GM19351 (cell line): ENCODE measurements around the gene TANK.
"Not testable (repeated sequence)": the region's sequence is repeated elsewhere in the genome, so short reads cannot be mapped to it uniquely, and the experiment has no call there.

Experiments
- ATAC-seq: cut with Tn5 transposase; IDR thresholded peaks from one replicate; pipeline ENCODE4 v1.9.1; 2021; ENCODE audit warnings: mild to moderate bottlenecking, moderate library complexity; ENCODE audit not compliant: unreplicated experiment

TANK gene

DNA sequence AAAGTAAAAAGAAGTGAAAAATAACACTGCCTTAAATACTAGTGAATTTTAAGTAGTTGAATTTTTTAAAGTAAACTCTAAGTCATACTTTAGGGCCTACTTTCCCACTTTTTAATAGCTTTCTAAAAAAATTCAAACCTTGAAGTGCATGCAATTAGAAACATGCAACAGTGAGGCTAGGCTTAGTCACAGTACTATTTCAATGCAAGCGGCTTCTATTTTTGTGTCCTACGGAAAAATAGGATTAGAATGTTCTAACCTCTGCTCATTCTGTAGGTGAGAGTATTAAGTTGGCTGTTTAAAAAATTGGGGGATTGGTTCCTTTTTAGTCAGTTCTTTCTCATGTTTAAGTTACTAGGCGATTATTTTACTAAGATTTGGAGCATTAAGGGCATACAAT, 108.9 kb downstream of the TANK start:
- ATAC-seq, result no peak

DNA sequence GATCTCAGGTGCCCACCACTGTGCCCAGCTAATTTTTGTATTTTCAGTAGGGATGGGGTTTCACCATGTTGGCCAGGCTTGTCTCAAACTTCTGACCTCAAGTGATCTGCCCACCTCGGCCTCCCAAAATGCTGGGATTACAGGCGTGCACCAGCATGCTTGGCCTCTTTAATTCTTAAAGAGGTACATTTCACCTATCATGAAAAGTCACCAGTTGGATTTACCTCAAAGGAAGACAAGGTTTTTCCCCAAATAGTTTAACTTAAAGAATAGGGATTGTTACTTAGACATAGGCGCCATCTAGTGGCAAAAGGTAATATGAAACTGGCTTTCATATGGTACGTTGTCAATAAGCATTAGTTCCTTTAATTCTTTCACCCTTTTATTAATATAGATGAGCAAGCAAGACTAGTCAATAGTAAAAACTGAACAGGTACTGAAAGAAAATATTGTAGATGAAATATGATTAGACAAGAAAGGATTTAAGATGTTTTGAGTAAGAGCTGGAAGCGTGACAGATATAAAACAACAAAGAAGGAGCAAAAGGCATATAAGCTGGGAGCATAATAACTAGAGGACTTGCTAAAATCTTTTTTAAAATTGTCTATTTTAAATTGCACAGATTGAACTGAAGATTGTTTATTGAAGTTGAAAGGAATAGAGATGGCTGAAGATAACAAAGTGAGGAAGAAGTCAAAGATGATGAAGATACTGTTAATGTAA, 113.0 kb downstream of the TANK start:
- ATAC-seq, result peak; percentile 86

DNA sequence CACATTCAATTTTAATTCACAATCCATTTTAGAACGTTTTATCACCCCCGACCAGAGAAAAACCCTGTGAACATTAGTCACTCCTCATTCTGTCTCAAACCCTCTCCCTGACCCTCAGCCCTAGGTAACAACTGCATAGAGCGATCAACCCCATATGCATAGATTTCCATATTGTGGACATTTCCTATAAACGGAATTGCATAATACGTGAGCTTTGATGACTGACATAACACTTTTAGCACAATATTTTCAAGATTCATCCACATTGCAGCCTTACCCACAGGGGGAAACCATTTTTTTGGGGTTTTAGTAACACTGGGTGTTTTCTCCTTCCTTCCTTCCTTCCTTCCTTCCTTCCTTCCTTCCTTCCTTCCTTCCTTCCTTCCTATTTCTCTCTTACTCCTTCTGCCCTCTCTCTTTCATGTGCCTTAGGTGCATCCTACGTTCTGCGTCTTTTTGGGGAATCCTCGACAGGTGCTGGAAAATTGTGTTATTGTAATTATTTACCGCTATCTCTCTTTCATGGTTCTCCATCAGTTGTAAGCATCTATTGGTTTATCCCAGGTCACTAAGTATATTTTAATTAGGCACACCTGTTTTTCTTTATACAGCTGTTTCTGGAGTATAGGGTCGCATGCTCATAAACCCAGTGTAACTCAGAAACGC, 118.5 kb downstream of the TANK start:
- ATAC-seq, result not testable (repeated sequence)

DNA sequence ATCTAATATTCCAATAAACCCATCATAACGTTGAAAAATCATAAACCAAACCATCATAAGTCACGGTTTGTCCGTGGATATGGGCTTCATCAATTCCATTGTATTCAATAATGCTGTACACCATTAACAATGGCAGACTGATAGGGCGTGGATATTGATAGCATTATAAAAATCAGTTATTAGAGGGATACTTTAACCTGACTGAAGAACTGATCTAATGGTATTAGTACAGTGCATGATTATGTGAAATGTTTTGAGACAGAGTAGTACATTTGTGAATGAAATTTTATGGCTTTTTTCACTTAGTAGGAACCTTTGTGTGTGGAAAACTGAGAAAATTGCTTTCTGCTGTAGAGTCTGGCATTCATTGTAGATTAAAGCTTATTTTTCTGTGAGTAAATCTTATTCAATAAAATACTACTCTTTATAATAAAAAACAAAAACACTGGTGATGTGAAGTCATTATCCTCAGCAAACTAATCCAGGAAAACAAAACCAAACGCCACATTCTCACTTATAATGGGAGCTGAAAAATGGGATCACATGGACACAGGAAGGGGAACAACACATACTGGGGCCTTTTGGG, 119.1 kb downstream of the TANK start:
- ATAC-seq, result not testable (repeated sequence)

DNA sequence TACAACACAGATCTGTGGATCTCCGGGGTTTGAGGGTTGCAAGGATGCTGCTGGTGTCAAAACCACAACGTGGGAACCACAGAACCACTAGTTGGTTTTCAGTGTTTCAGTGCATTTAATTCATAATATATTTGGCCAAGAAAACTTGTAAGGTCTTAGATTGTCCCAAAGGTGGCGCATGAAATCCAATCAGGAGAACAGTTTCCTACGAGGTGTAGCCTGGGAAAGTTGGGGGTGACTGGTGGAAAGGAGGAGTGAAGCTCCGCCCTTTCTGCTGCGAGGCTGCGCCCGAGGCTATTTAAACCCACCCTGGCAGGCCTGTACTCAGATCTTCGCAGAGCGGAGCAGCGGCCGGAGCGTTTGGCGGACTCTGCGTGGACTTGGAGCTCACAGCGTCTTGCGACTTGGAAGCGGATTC, 120.7 kb downstream of the TANK start:
- not testable (repeated sequence) for ATAC-seq

DNA sequence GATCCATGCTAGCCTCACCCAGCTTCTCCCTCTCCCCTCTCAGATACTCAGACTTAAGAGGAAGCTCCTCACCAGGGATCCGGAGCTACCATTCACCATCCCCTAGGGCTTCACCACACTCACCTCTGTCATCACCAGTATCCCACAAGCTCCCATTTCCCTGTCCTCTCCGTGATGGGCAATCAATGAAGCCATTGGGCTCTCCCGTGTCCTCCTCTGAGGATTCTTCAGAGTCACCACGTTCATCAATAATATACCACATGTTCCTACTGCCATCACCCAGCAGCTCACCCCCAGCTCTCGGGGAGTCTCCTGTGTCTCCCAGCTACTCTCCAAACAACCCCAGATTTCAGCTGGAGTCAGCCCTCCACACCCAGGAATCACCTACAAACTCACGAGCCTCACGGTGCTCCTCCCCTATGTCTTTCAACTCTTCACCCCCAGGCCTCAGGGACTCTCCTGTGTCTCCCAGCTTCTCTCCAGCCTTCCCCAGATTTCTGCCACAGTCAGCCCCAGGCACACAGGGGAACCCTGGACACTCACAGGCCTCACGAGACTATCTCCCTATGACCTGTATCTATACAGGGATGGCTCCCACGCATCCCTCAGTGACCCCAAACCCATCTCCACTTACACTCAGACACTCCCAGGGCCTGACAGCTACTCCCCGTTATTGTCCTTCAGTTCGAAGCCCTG, 121.5 kb downstream of the TANK start:
- not testable (repeated sequence) for ATAC-seq

DNA sequence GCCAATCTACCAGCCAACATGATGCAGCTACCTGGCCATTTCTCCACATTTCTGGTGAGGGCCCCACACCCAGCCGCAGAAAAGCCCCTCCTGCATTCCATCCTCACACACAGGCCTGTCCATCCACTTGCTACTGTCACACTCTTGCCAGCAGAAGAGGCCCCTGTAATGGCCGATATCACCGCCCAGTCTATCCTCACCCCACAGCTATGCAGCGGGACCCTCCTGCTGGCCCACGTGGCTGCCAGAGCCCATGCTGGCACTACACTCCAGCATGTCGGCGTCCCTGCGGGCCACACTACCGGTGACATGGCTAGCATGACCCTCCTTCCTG, 122.0 kb downstream of the TANK start:
- not testable (repeated sequence) for ATAC-seq

DNA sequence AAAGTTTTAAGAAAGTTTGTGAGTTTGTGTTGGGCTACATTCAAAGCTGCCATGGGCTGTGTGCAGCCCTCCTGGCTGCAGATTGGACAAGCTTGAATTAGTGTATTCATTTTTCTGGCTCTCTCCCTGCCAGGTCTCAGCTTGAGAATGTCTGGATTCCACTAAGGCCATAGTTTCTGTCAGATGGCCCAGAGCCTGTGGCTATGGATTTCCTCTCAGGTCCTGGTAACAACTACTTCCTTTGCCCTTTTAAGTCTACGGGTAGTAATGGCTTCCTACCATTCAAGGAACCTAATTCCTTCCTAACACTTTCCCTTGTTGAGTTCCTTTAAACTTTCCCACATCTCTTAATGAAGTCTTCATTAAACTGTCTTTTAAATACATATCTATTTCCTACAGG, 123.7 kb downstream of the TANK start:
- ATAC-seq, result no peak
